Astrocyte (in vitro differentiated cells and primary cell): ENCODE measurements around the gene ZBED5. TPM values are rescaled to one million over a fixed set of nuclear protein-coding genes. Genes with fewer than 3 reads are reported as not detected.

Experiments used
- DNase-seq: peaks from one replicate; pipeline ENCODE4 v3.0.0-alpha.2; 2010; ENCODE audit warnings: low read depth
- FAIRE-seq: peaks from 2 replicates; lab custom pipeline; 2011; peaks lifted over from hg19 to GRCh38; lab: Jason Lieb, UNC
- H2AFZ ChIP-seq: 2 replicates; pipeline ENCODE4 v1.6.0; 2012; ENCODE audit warnings: low read depth, low read length, inconsistent platforms
- H3K27ac ChIP-seq: 2 replicates; pipeline ENCODE4 v1.5.1; 2011; ENCODE audit warnings: low read depth, low read length, inconsistent platforms
- H3K27me3 ChIP-seq: 2 replicates; pipeline ENCODE4 v1.6.0; 2011; ENCODE audit warnings: low read length, inconsistent platforms; ENCODE audit not compliant: insufficient read depth
- H3K36me3 ChIP-seq: 2 replicates; pipeline ENCODE4 v1.5.1; 2011; ENCODE audit warnings: low read length, inconsistent platforms; ENCODE audit not compliant: insufficient read depth
- H3K4me1 ChIP-seq: 2 replicates; pipeline ENCODE4 v1.5.1; 2011; ENCODE audit warnings: low read length, inconsistent platforms; ENCODE audit not compliant: insufficient read depth
- H3K4me2 ChIP-seq: 2 replicates; pipeline ENCODE4 v1.6.0; 2012; ENCODE audit warnings: low read length, inconsistent platforms
- H3K4me3 ChIP-seq: 2 replicates; pipeline ENCODE4 v1.5.1; 2011; ENCODE audit warnings: low read depth, mild to moderate bottlenecking, low read length, inconsistent platforms; ENCODE audit not compliant: insufficient read depth
- H3K79me2 ChIP-seq: 2 replicates; pipeline ENCODE4 v1.6.0; 2012; ENCODE audit warnings: mild to moderate bottlenecking, low read length, inconsistent platforms; ENCODE audit not compliant: insufficient read depth
- H3K9ac ChIP-seq: 2 replicates; pipeline ENCODE4 v1.6.0; 2012; ENCODE audit warnings: mild to moderate bottlenecking, low read length, inconsistent platforms
- H3K9me3 ChIP-seq: 2 replicates; pipeline ENCODE4 v1.5.1; 2012; ENCODE audit warnings: low read depth, mild to moderate bottlenecking, low read length, inconsistent platforms; ENCODE audit not compliant: insufficient read depth
- H4K20me1 ChIP-seq: 2 replicates; pipeline ENCODE4 v1.6.0; 2012; ENCODE audit warnings: low read length, inconsistent platforms; ENCODE audit not compliant: insufficient read depth
- H3K27ac Mint-ChIP-seq: one replicate; pipeline ENCODE4 v1.8.0; 2021; ENCODE audit warnings: mild to moderate bottlenecking, mixed read lengths; ENCODE audit not compliant: unreplicated experiment
- H3K27me3 Mint-ChIP-seq: one replicate; pipeline ENCODE4 v1.8.0; 2021; ENCODE audit warnings: low read depth, mixed read lengths; ENCODE audit not compliant: unreplicated experiment
- H3K36me3 Mint-ChIP-seq: one replicate; pipeline ENCODE4 v1.8.0; 2021; ENCODE audit warnings: low read depth, mixed read lengths; ENCODE audit not compliant: unreplicated experiment
- H3K4me1 Mint-ChIP-seq: one replicate; pipeline ENCODE4 v1.8.0; 2021; ENCODE audit warnings: low read depth, mixed read lengths; ENCODE audit not compliant: unreplicated experiment
- H3K4me3 Mint-ChIP-seq: one replicate; pipeline ENCODE4 v1.8.0; 2021; ENCODE audit warnings: mild to moderate bottlenecking, moderate library complexity, mixed read lengths; ENCODE audit not compliant: unreplicated experiment
- H3K9me3 Mint-ChIP-seq: one replicate; pipeline ENCODE4 v1.8.0; 2021; ENCODE audit warnings: mild to moderate bottlenecking, mixed read lengths; ENCODE audit not compliant: unreplicated experiment
- CTCF ChIP-seq: IDR thresholded peaks from 2 replicates; pipeline ENCODE4 v1.5.1; 2011; ENCODE audit warnings: low read depth, mild to moderate bottlenecking, inconsistent platforms, low read length, moderate library complexity; ENCODE audit not compliant: insufficient read depth
- EZH2 ChIP-seq: IDR thresholded peaks from 2 replicates; pipeline ENCODE4 v1.6.1; 2012; ENCODE audit warnings: mild to moderate bottlenecking, low read length, inconsistent platforms; ENCODE audit not compliant: insufficient read depth
- total RNA-seq: library from RNA; stranded (reverse); gene quantifications from 2 replicates; pipeline ENCODE4 v1.2.1, GENCODE V29; 2021

ZBED5 gene
- total RNA-seq, 1 donor from 2014 or later: 32.9 TPM

DNA sequence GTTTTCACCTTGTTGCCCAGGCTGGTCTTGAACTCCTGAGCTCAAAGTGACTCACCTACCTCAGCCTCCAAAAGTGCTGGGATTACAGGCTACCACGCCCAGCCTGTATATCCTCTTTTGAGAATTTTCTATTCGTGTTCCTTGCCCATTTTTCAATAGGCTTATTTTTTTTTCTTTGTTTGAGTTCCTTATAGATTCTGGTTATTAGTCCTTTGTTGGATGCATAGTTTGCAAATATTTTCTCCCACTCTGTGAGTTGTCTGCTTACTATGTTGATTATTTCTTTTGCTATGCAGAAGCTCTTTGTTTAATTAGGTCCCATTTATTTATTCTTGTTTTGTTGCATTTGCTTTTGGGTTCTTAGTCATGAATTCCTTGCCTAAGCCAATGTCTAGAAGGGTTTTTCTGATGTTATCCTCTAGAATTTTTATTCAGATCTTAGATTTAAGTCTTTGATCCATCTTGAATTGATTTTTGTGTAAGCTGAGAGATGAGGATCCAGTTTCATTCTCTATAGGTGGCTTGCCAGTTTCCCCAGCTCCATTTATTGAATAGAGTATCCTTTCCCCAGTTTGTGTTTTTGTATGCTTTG is 17.7 kb upstream of the ZBED5 start:
- H3K4me1 ChIP-seq: no peaks in the 10 kb centered on the region
- no peak overlapping the region for H3K4me3 ChIP-seq
- H3K79me2 ChIP-seq: no peaks in the 10 kb centered on the region
- no peak for TF ChIP-seq EZH2
- TF ChIP-seq CTCF: no peak
- H3K9ac ChIP-seq: no peak overlapping the region
- Mint-ChIP-seq H3K27me3 (no peaks in the 10 kb centered on the region), H3K27ac (no peak overlapping the region), H3K4me1 (no peaks in the 10 kb centered on the region), H3K4me3 (no peak overlapping the region), H3K36me3 (peaks cover 23% of the 10 kb centered on the region), H3K9me3 (peaks cover 21% of the 10 kb centered on the region)
- H3K27me3 ChIP-seq: no peaks in the 10 kb centered on the region
- no peak for DNase-seq
- H3K9me3 ChIP-seq: no peaks in the 10 kb centered on the region
- no peaks in the 10 kb centered on the region for H3K36me3 ChIP-seq
- H3K27ac ChIP-seq: no peak overlapping the region
- no peak overlapping the region for H2AFZ ChIP-seq
- no peak overlapping the region for H3K4me2 ChIP-seq
- no peaks in the 10 kb centered on the region for H4K20me1 ChIP-seq
- no peak for FAIRE-seq

- DNase-seq (no peak), FAIRE-seq (peak; percentile 65)
- Histone ChIP-seq H3K36me3 (no peaks in the 10 kb centered on the region), H3K27ac (no peak overlapping the region), H3K4me2 (no peak overlapping the region), H3K4me3 (no peak overlapping the region), H2AFZ (no peak overlapping the region), H3K4me1 (peaks cover 5% of the 10 kb centered on the region), H4K20me1 (no peaks in the 10 kb centered on the region), H3K27me3 (no peaks in the 10 kb centered on the region), H3K79me2 (no peaks in the 10 kb centered on the region), H3K9me3 (no peaks in the 10 kb centered on the region), H3K9ac (no peak overlapping the region)
- H3K36me3 Mint-ChIP-seq: peaks cover 21% of the 10 kb centered on the region
- no peak overlapping the region for H3K27ac Mint-ChIP-seq
- no peaks in the 10 kb centered on the region for H3K27me3 Mint-ChIP-seq
- peaks cover 10% of the 10 kb centered on the region for H3K4me1 Mint-ChIP-seq
- H3K4me3 Mint-ChIP-seq: no peak overlapping the region
- peaks cover 21% of the 10 kb centered on the region for H3K9me3 Mint-ChIP-seq
- TF ChIP-seq EZH2: no peak
- no peak for TF ChIP-seq CTCF
Observed at GRCh38 chr11:10872097-10872496, 14.2 kb upstream of the ZBED5 start.

DNA sequence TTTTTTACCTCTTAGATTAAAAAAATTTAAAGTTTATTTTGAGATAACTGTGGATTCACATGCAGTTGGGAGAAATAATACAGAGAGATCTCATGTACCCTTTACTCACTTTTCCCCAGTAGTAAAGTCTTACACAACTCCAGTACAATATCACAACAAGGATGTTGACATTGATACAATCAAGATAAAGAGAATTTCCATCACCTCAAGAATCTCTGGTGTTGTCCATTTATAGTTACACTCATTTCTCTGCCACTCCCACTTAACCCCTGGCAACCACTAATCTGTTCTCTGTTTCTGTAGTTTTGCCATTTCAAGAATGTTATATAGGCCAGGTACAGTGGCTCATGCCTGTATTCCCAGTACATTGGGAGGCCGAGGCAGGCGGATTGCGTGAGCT is 10.5 kb upstream of the ZBED5 start:
- DNase-seq: peak; percentile 20
- Histone ChIP-seq H3K4me3 (no peak overlapping the region), H4K20me1 (no peaks in the 10 kb centered on the region), H3K27ac (no peak overlapping the region), H3K79me2 (no peaks in the 10 kb centered on the region), H3K36me3 (no peaks in the 10 kb centered on the region), H3K9ac (no peak overlapping the region), H3K4me2 (no peak overlapping the region), H3K27me3 (no peaks in the 10 kb centered on the region), H3K4me1 (peaks cover 13% of the 10 kb centered on the region), H3K9me3 (no peaks in the 10 kb centered on the region), H2AFZ (no peak overlapping the region)
- H3K27me3 Mint-ChIP-seq: no peaks in the 10 kb centered on the region
- H3K27ac Mint-ChIP-seq: no peak overlapping the region
- H3K36me3 Mint-ChIP-seq: peaks cover 14% of the 10 kb centered on the region
- FAIRE-seq: no peak
- TF ChIP-seq CTCF (no peak), EZH2 (no peak)
- peaks cover 16% of the 10 kb centered on the region for H3K9me3 Mint-ChIP-seq
- H3K4me3 Mint-ChIP-seq: no peak overlapping the region
- peaks cover 17% of the 10 kb centered on the region for H3K4me1 Mint-ChIP-seq
